ENCODE data around the gene FAM53B. TPM values are rescaled to one million over a fixed set of nuclear protein-coding genes. Genes with fewer than 3 reads are reported as not detected.

The FAM53B gene
- polyA plus RNA-seq, 1 of the 3 experiments (the other 2 are of a cell fraction) = 5.6 TPM

DNA sequence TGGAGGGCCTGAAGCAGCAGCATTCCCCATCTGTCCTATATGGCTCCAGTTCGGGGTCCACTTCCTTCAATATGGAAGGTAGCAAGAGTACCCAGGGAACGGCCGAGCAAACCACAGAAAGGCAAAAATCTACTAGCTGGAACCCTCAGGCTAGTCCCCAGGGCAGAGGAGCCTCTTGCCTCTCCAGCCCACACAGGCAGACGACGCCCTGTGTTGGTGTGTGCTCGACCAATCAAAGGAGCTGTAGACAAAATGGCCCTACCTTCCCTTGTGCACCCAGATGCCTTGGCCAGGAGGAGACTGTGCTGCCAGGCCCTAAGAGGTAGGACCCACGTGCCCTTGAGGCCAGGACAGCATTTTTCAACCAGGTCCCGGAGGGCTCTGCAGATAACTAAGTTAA is 91.5 kb downstream of the FAM53B start:
- DNase-seq = no peak
- CTCF ChIA-PET = interaction anchor here (0.5 to 1.5 kb wide), 4 partner anchors 20 to 114 kb away, joined by 3 to 4 read pairs (median 3); no protein-coding TSS in a partner anchor
- no peak overlapping the region for H3K9ac ChIP-seq
- H3K4me1 ChIP-seq (ENCODE audit: control insufficient read depth in 1 of 2, insufficient read depth in 2 of 2, low read depth in 1 of 2, low read length in 1 of 2) = peaks cover 15 to 67% of the 10 kb centered on the region in 2 experiments
- H3K36me3 ChIP-seq (replicated peaks in 1 of 2; ENCODE audit: control insufficient read depth in 1 of 2, insufficient read depth in 2 of 2, low read length in 1 of 2) = no peaks in the 10 kb centered on the region
- POLR2A ChIA-PET = no interaction called here
- no peak overlapping the region for H3K4me3 ChIP-seq (ENCODE audit: low read depth in 2 of 2, low read length in 1 of 2)
- no peaks in the 10 kb centered on the region for H3K27me3 ChIP-seq (ENCODE audit: insufficient read depth)
- TF ChIP-seq FOXJ3 (CRISPR knock-in tag; IDR thresholded peaks at IDR 0.05) (no peak), EP300 (IDR thresholded peaks at IDR 0.05; ENCODE audit: borderline replicate concordance in 1 of 2, low read depth in 1 of 2, low read length in 1 of 2) (no peak), NRF1 (IDR thresholded peaks at IDR 0.05; ENCODE audit: low read depth, low read length) (no peak), EZH2phosphoT487 (IDR thresholded peaks at IDR 0.05; ENCODE audit: borderline replicate concordance, low read depth) (no peak), NFIC (IDR thresholded peaks at IDR 0.05; ENCODE audit: borderline replicate concordance) (no peak), RXRA (IDR thresholded peaks at IDR 0.05; ENCODE audit: borderline replicate concordance, low read depth) (no peak), FOXM1 (IDR thresholded peaks at IDR 0.05; ENCODE audit: low read depth) (no peak), TEAD4 (IDR thresholded peaks at IDR 0.05; ENCODE audit: borderline replicate concordance, insufficient read depth) (no peak), ELF1 (IDR thresholded peaks at IDR 0.05) (no peak), CHD2 (IDR thresholded peaks at IDR 0.05; ENCODE audit: low read length, partially characterized antibody) (no peak)
- TF ChIP-seq, protein P1, sequence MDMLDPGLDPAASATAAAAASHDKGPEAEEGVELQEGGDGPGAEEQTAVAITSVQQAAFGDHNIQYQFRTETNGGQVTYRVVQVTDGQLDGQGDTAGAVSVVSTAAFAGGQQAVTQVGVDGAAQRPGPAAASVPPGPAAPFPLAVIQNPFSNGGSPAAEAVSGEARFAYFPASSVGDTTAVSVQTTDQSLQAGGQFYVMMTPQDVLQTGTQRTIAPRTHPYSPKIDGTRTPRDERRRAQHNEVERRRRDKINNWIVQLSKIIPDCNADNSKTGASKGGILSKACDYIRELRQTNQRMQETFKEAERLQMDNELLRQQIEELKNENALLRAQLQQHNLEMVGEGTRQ (IDR thresholded peaks at IDR 0.05; ENCODE audit: borderline replicate concordance, low read depth, low read length) = no peak
- TF ChIP-seq, protein P2, sequence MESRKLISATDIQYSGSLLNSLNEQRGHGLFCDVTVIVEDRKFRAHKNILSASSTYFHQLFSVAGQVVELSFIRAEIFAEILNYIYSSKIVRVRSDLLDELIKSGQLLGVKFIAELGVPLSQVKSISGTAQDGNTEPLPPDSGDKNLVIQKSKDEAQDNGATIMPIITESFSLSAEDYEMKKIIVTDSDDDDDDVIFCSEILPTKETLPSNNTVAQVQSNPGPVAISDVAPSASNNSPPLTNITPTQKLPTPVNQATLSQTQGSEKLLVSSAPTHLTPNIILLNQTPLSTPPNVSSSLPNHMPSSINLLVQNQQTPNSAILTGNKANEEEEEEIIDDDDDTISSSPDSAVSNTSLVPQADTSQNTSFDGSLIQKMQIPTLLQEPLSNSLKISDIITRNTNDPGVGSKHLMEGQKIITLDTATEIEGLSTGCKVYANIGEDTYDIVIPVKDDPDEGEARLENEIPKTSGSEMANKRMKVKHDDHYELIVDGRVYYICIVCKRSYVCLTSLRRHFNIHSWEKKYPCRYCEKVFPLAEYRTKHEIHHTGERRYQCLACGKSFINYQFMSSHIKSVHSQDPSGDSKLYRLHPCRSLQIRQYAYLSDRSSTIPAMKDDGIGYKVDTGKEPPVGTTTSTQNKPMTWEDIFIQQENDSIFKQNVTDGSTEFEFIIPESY (IDR thresholded peaks at IDR 0.05; ENCODE audit: borderline replicate concordance, low read depth) = no peak
- 0 out of 2 replicates have a peak, but pooled peaks cover under 1% of the 10 kb centered on the region for H4K20me1 ChIP-seq (ENCODE audit: insufficient read depth)
- H3F3A ChIP-seq (replicated peaks; ENCODE audit: insufficient read depth) = peaks cover 4% of the 10 kb centered on the region
- 92% methylated on average over 8 of the region's 8 CpGs for WGBS (ENCODE audit: low lambda C conversion rate)
- H3K9me3 ChIP-seq = no peaks in the 10 kb centered on the region
- H3K4me2 ChIP-seq = no peak overlapping the region
- H3K9me2 ChIP-seq = no peaks in the 10 kb centered on the region
- H3K79me2 ChIP-seq (ENCODE audit: insufficient read depth) = peaks cover 4% of the 10 kb centered on the region; the same call in 1 of the 2 replicates
- H3K27ac ChIP-seq (ENCODE audit: low read depth in 2 of 2, low read length in 1 of 2) = no peak overlapping the region; a peak in 1 of 4 replicates
- no peak overlapping the region for H2AFZ ChIP-seq (ENCODE audit: low read depth)

DNA sequence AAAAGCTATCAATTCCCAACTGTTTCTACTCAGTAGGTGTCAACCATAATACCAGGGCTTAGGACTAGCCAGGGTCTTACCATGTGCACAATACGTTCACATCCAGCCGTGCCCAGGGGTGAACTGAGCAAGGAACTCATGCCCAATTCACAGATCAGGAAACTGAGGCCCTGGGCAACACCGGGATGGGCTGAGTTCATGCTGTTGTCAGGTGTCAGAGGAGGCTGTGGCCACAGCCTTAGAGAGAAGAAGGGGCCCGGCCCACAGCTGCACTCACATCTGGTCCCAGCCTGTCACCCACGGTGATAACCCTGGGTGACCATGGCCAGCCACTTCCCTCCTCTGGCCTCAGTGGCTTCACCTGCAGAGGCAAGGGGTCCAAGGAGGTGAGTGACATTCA is 92.0 kb downstream of the FAM53B start:
- H3K79me2 ChIP-seq (ENCODE audit: insufficient read depth) = peaks cover 6% of the 10 kb centered on the region; the same call in 1 of the 2 replicates
- H3K9ac ChIP-seq = no peak overlapping the region
- peaks cover 4% of the 10 kb centered on the region for H3F3A ChIP-seq (replicated peaks; ENCODE audit: insufficient read depth)
- no peaks in the 10 kb centered on the region for H3K27me3 ChIP-seq (ENCODE audit: insufficient read depth)
- H2AFZ ChIP-seq (ENCODE audit: low read depth) = no peak overlapping the region
- no peaks in the 10 kb centered on the region for H3K9me2 ChIP-seq
- CTCF ChIA-PET = interaction anchor here (1.5 kb wide), 1 partner anchor 114 kb away, joined by 3 read pairs; no protein-coding TSS in a partner anchor
- no peak for DNase-seq
- H3K27ac ChIP-seq (ENCODE audit: low read depth in 2 of 2, low read length in 1 of 2) = no peak overlapping the region; a peak in 1 of 4 replicates
- no peaks in the 10 kb centered on the region for H3K9me3 ChIP-seq
- no peaks in the 10 kb centered on the region for H3K36me3 ChIP-seq (replicated peaks in 1 of 2; ENCODE audit: control insufficient read depth in 1 of 2, insufficient read depth in 2 of 2, low read length in 1 of 2)
- H4K20me1 ChIP-seq (ENCODE audit: insufficient read depth) = no peaks in the 10 kb centered on the region
- peaks cover 15 to 72% of the 10 kb centered on the region in 2 experiments for H3K4me1 ChIP-seq (ENCODE audit: control insufficient read depth in 1 of 2, insufficient read depth in 2 of 2, low read depth in 1 of 2, low read length in 1 of 2)
- H3K4me2 ChIP-seq = no peak overlapping the region
- no peak overlapping the region for H3K4me3 ChIP-seq (ENCODE audit: low read depth in 2 of 2, low read length in 1 of 2)
- WGBS (ENCODE audit: low lambda C conversion rate) = 96% methylated on average over 4 of the region's 5 CpGs
- POLR2A ChIA-PET = no interaction called here
- TF ChIP-seq POLR2AphosphoS5 (IDR thresholded peaks at IDR 0.05; ENCODE audit: low read depth, low read length) (no peak), TEAD4 (IDR thresholded peaks at IDR 0.05; ENCODE audit: borderline replicate concordance, insufficient read depth) (no peak), MXI1 (IDR thresholded peaks at IDR 0.05; ENCODE audit: low read depth, low read length) (no peak), FOXJ3 (CRISPR knock-in tag; IDR thresholded peaks at IDR 0.05) (no peak), RCOR1 (IDR thresholded peaks at IDR 0.05; ENCODE audit: low read length) (no peak), JUND (IDR thresholded peaks at IDR 0.05) (no peak), EP300 (IDR thresholded peaks at IDR 0.05; ENCODE audit: borderline replicate concordance in 1 of 2, low read depth in 1 of 2, low read length in 1 of 2) (no peak), TAF1 (IDR thresholded peaks at IDR 0.05; ENCODE audit: borderline replicate concordance, low read depth, low read length) (no peak), RAD21 (IDR thresholded peaks at IDR 0.05; ENCODE audit: low read length) (no peak), SIN3A (IDR thresholded peaks at IDR 0.05; ENCODE audit: borderline replicate concordance, low read depth, low read length) (no peak), FOXM1 (IDR thresholded peaks at IDR 0.05; ENCODE audit: low read depth) (no peak), ELF1 (IDR thresholded peaks at IDR 0.05) (no peak), NFIC (IDR thresholded peaks at IDR 0.05; ENCODE audit: borderline replicate concordance) (no peak), GABPA (IDR thresholded peaks at IDR 0.05; ENCODE audit: low read depth) (no peak), SMC3 (IDR thresholded peaks at IDR 0.05; ENCODE audit: low read depth, low read length) (no peak)
- TF ChIP-seq, protein P2 (IDR thresholded peaks at IDR 0.05; ENCODE audit: borderline replicate concordance, low read depth) = no peak
- TF ChIP-seq, protein P3, sequence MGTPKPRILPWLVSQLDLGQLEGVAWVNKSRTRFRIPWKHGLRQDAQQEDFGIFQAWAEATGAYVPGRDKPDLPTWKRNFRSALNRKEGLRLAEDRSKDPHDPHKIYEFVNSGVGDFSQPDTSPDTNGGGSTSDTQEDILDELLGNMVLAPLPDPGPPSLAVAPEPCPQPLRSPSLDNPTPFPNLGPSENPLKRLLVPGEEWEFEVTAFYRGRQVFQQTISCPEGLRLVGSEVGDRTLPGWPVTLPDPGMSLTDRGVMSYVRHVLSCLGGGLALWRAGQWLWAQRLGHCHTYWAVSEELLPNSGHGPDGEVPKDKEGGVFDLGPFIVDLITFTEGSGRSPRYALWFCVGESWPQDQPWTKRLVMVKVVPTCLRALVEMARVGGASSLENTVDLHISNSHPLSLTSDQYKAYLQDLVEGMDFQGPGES (IDR thresholded peaks at IDR 0.05; ENCODE audit: low read depth, low read length) = no peak
